OCI-LY3 (cell line): Measurements from ENCODE around the gene MED13L.

Experiments
- H2AFZ ChIP-seq: fragments of 200-600, 300-600 bp; shearing (Covaris generic); 2 replicates; pipeline ENCODE4 v1.6.0; 2014; ENCODE audit warnings: antibody characterized with exemption, low read depth, low read length
- H3K27ac ChIP-seq: fragments of 200-600, 300-600 bp; sonication (generic); 2 replicates; pipeline ENCODE4 v1.5.1; 2014; ENCODE audit warnings: mild to moderate bottlenecking, low read length, moderate library complexity, mixed read lengths
- H3K27me3 ChIP-seq: fragments of 200-600, 300-600 bp; sonication (generic); 2 replicates; pipeline ENCODE4 v1.6.1; 2014; ENCODE audit warnings: low read depth, low read length, mixed read lengths
- H3K36me3 ChIP-seq: fragments of 200-600, 300-600 bp; sonication (generic); replicated peaks from 2 replicates; pipeline ENCODE3; 2014; ENCODE audit warnings: low read depth, low read length, mixed read lengths
- H3K4me1 ChIP-seq: fragments of 300-600, 200-600 bp; sonication (generic); 2 replicates; pipeline ENCODE4 v1.6.1; 2014; ENCODE audit warnings: low read length, mixed read lengths
- H3K4me2 ChIP-seq: fragments of 200-600, 300-600 bp; sonication (generic); 2 replicates; pipeline ENCODE4 v1.6.1; 2014; ENCODE audit warnings: low read length, mixed read lengths
- H3K4me3 ChIP-seq: fragments of 300-600, 200-600 bp; sonication (generic); 2 replicates; pipeline ENCODE4 v1.5.1; 2014; ENCODE audit warnings: antibody characterized with exemption, mild to moderate bottlenecking, low read length, moderate library complexity
- H3K79me2 ChIP-seq: fragments of 300-600, 200-600 bp; shearing (Covaris generic); 2 replicates; pipeline ENCODE4 v1.6.1; 2014; ENCODE audit warnings: mild to moderate bottlenecking, low read length, mixed read lengths
- H3K9ac ChIP-seq: fragments of 300-600, 200-600 bp; shearing (Covaris generic); 2 replicates; pipeline ENCODE4 v1.6.0; 2014; ENCODE audit warnings: mild to moderate bottlenecking, low read length, moderate library complexity
- H3K9me3 ChIP-seq: fragments of 200-600, 300-600 bp; shearing (Covaris generic); 2 replicates; pipeline ENCODE4 v1.6.1; 2014; ENCODE audit warnings: low read length, mixed read lengths; ENCODE audit not compliant: insufficient read depth
- H4K20me1 ChIP-seq: fragments of 200-600, 300-600 bp; sonication (generic); 2 replicates; pipeline ENCODE4 v1.6.1; 2016; ENCODE audit warnings: low read length, mixed read lengths; ENCODE audit not compliant: insufficient read depth
- CTCF ChIP-seq: fragments of 200-600, 300-600 bp; sonication (generic); IDR thresholded peaks from 2 replicates; pipeline ENCODE4 v1.5.1; 2014; ENCODE audit warnings: antibody characterized with exemption, low read length, low read depth
- EZH2phosphoT487 ChIP-seq: fragments of 200-600 bp; shearing (Covaris generic); IDR thresholded peaks from 2 replicates; pipeline ENCODE4 v1.6.1; 2018; ENCODE audit warnings: antibody characterized with exemption, mixed run types, low read depth

The MED13L gene

GRCh38 chr12:116019415-116019814 is 258.1 kb downstream of the MED13L start:
- Histone ChIP-seq H4K20me1 (peaks cover 7% of the 10 kb centered on the region; the same call in 1 of the 2 replicates), H3K27ac (no peak overlapping the region), H3K9me3 (no peaks in the 10 kb centered on the region), H3K4me1 (peaks cover 35% of the 10 kb centered on the region), H3K4me2 (no peak overlapping the region), H3K79me2 (peaks cover 31% of the 10 kb centered on the region), H3K4me3 (no peak overlapping the region), H3K27me3 (no peaks in the 10 kb centered on the region), H3K9ac (no peak overlapping the region), H3K36me3 (peaks cover 20% of the 10 kb centered on the region), H2AFZ (no peak overlapping the region)
- TF ChIP-seq EZH2phosphoT487 (no peak), CTCF (no peak)

- Histone ChIP-seq H3K9me3 (no peaks in the 10 kb centered on the region), H3K4me1 (peaks cover 46% of the 10 kb centered on the region), H2AFZ (no peak overlapping the region), H3K27ac (no peak overlapping the region), H3K9ac (no peak overlapping the region), H3K27me3 (no peaks in the 10 kb centered on the region), H3K4me2 (no peak overlapping the region), H3K79me2 (peaks cover 20% of the 10 kb centered on the region), H4K20me1 (peaks cover 7% of the 10 kb centered on the region; the same call in 1 of the 2 replicates), H3K4me3 (no peak overlapping the region), H3K36me3 (peaks cover 31% of the 10 kb centered on the region)
- TF ChIP-seq CTCF (no peak), EZH2phosphoT487 (no peak)
Observed at GRCh38 chr12:116018282-116018681, 259.2 kb downstream of the MED13L start.

- Histone ChIP-seq H2AFZ (no peak overlapping the region), H3K4me2 (peak overlapping the region; percentile 49), H4K20me1 (no peaks in the 10 kb centered on the region), H3K9ac (peak overlapping the region; percentile 31), H3K9me3 (no peaks in the 10 kb centered on the region), H3K79me2 (peaks cover 11% of the 10 kb centered on the region), H3K4me3 (no peak overlapping the region), H3K27me3 (no peaks in the 10 kb centered on the region), H3K36me3 (peaks cover 49% of the 10 kb centered on the region), H3K4me1 (peaks cover 48% of the 10 kb centered on the region), H3K27ac (peak overlapping the region; percentile 34; the same call in 1 of the 2 replicates)
- TF ChIP-seq CTCF: peak; percentile 89
- TF ChIP-seq EZH2phosphoT487: no peak
Observed at GRCh38 chr12:116015525-116015924, 262.0 kb downstream of the MED13L start.

GRCh38 chr12:116012757-116013156 is 264.7 kb downstream of the MED13L start:
- Histone ChIP-seq H3K4me3 (no peak overlapping the region), H3K27ac (no peak overlapping the region), H3K27me3 (no peaks in the 10 kb centered on the region), H4K20me1 (no peaks in the 10 kb centered on the region), H2AFZ (no peak overlapping the region), H3K9me3 (no peaks in the 10 kb centered on the region), H3K4me2 (no peak overlapping the region), H3K9ac (no peak overlapping the region), H3K36me3 (peaks cover 50% of the 10 kb centered on the region), H3K79me2 (peaks cover 11% of the 10 kb centered on the region), H3K4me1 (peaks cover 41% of the 10 kb centered on the region)
- TF ChIP-seq EZH2phosphoT487 (no peak), CTCF (no peak)
